NOMO-1 (cell line): ENCODE measurements around the gene IGIP.

ENCODE experiments used
- DNase-seq, 2 experiments: peaks; one replicate each; lab custom pipeline; 2025; ENCODE audit not compliant: unreplicated experiment in 2 of 2; lab: John Stamatoyannopoulos, UW

Gene IGIP

GRCh38 chr5:140111011-140111858, 14.5 kb upstream of the IGIP start:
- DNase-seq, result peak; percentile 58 to 65

- no peak for DNase-seq
Measured at GRCh38 chr5:140111859-140112551, 13.7 kb upstream of the IGIP start.

GRCh38 chr5:140112685-140113179, 13.0 kb upstream of the IGIP start:
- DNase-seq, result no peak

- DNase-seq, result no peak
Measured at GRCh38 chr5:140113180-140113698, 12.5 kb upstream of the IGIP start.

GRCh38 chr5:140113699-140114263, 12.0 kb upstream of the IGIP start, which contains the start of gene PURA:
PURA (plus strand) TSS chr5:140114109; CDS start chr5:140114182, 73 bp downstream.
- DNase-seq, result peak; percentile 89 to 91

GRCh38 chr5:140114341-140115185, 11.2 kb upstream of the IGIP start:
- peak; percentile 30 to 60 for DNase-seq

GRCh38 chr5:140115186-140115500, 10.6 kb upstream of the IGIP start:
- no peak for DNase-seq

- no peak for DNase-seq
Measured at GRCh38 chr5:140116716-140117115, 9.0 kb upstream of the IGIP start.

GRCh38 chr5:140117523-140117922, 8.2 kb upstream of the IGIP start:
- DNase-seq, result no peak

- DNase-seq, result no peak
Measured at GRCh38 chr5:140118302-140118936, 7.3 kb upstream of the IGIP start.

- DNase-seq, result no peak
Measured at GRCh38 chr5:140126315-140127012, 727 bp downstream of the IGIP start.

GRCh38 chr5:140128376-140128775, 2.6 kb downstream of the IGIP start:
- DNase-seq, result no peak

GRCh38 chr5:140130949-140131733, 5.4 kb downstream of the IGIP start:
- no peak for DNase-seq

- DNase-seq, result peak; percentile 52 to 78
Measured at GRCh38 chr5:140131967-140132409, 6.3 kb downstream of the IGIP start.

- peak in 1 of 2 experiments; percentile 19 for DNase-seq
Measured at GRCh38 chr5:140133514-140134167, 7.9 kb downstream of the IGIP start.

GRCh38 chr5:140134277-140134935, 8.7 kb downstream of the IGIP start:
- no peak for DNase-seq

- no peak for DNase-seq
Measured at GRCh38 chr5:140135127-140135526, 9.4 kb downstream of the IGIP start.
